Measurements from ENCODE around the gene PIM1.

PIM1 gene

DNA sequence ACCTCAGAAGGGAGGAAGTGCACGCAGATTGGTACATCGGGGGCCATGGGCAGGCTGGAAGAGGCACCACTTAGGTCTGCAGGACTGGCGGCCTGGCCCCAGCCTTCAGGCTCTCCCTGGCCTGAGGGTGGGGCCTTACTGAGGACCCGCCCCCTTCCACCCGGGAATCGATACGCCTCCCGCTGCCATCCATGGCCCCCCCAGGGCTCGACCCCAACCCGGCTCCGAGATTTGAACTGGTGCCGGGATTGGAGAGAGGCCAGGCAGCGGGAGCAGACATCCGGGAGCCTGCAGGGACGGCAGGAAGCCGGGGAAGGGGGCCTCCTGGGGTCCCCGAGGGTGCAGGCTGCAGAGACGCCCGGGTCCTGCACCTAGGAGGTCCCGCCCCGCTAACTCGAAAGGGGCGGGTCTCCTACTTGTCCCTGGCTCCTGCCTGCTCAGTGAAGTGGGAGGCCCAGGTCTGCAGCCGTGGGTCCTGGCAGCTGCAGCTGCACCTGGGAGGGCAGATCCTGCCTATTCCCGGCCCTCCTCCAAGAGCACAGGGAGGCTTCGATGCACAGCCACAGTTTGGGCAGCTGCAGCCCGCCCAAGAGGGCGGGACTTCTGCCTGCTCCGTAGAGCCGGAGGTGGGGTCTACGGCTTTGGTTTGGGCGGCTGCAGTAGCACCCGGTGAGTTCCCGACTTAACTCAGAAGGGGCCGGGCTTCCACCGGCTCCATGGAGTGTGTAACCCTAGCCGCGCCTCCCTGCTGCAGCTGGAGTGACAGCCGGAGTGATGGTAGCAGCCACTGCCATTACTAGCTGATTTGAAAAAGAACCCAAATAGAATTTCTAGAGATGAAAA, 52.4 kb downstream of the PIM1 start:
- peak in 1 of 2 donors; percentile 39 for DNase-seq (ENCODE audit: low read depth in 2 of 2)

- DNase-seq (ENCODE audit: low read depth in 2 of 2): no peak
These were observed 53.0 kb downstream of the PIM1 start for GRCh38 chr6:37222992-37223391.
